Ascending aorta (tissue), 2 donors: ENCODE results near the gene TRIM9. TPM values are rescaled to one million over a fixed set of nuclear protein-coding genes. Genes with fewer than 3 reads are reported as not detected.
"Not testable (repeated sequence)": the region's sequence is repeated elsewhere in the genome, so short reads cannot be mapped to it uniquely, and the experiment has no call there.

Source experiments
- DNase-seq, 2 donors: peaks; one replicate each; pipeline ENCODE4 v3.0.0-alpha.2; 2019; ENCODE audit warnings: low spot score in 2 of 2
- H3K27ac ChIP-seq, 2 donors: fragments of 200-600 bp; sonication (generic); one replicate each; pipeline ENCODE4 v1.5.1; 2016 to 2017; ENCODE audit warnings: mild to moderate bottlenecking in 1 of 2
- H3K27me3 ChIP-seq: fragments of 200-600 bp; sonication (generic); one replicate; pipeline ENCODE4 v1.5.1; 2017
- H3K36me3 ChIP-seq, 2 donors: fragments of 200-600 bp; sonication (generic); one replicate each; pipeline ENCODE4 v1.5.1; 2016
- H3K4me1 ChIP-seq, 2 donors: fragments of 200-600 bp; sonication (generic); one replicate each; pipeline ENCODE4 v1.5.1; 2016 to 2017; ENCODE audit warnings: mild to moderate bottlenecking in 1 of 2
- H3K4me3 ChIP-seq, 2 donors: fragments of 200-600 bp; sonication (generic); one replicate each; pipeline ENCODE4 v1.5.1; 2016 to 2017; ENCODE audit warnings: mild to moderate bottlenecking in 1 of 2
- H3K9me3 ChIP-seq, 2 donors: fragments of 200-600 bp; sonication (generic); one replicate each; pipeline ENCODE4 v1.5.1; 2016
- intact Hi-C: fragments of 100-400 bp; cut with DNase I; formaldehyde crosslinking; loops from one replicate; pipeline ENCODE4 v1.15.1; 2023
- total RNA-seq: library from RNA; depleted of rRNA; stranded (reverse); fragments of >200 nt; gene quantifications from one replicate; pipeline ENCODE4 v1.1.0, GENCODE V29; 2016
- TF ChIP-seq, protein P1 (sequence below), 3 experiments: fragments of 200-600 bp in 2 of 3; fragments of 450-650 bp in 1 of 3; sonication (generic) in 2 of 3; IDR thresholded peaks; one replicate each; pipeline ENCODE4 v1.5.1; 2016 to 2019; ENCODE audit warnings: antibody characterized with exemption in 3 of 3, mild to moderate bottlenecking in 1 of 3, moderate library complexity in 1 of 3

Gene TRIM9
- total RNA-seq, 1 donor from 2014 or later: 4.2 TPM

DNA sequence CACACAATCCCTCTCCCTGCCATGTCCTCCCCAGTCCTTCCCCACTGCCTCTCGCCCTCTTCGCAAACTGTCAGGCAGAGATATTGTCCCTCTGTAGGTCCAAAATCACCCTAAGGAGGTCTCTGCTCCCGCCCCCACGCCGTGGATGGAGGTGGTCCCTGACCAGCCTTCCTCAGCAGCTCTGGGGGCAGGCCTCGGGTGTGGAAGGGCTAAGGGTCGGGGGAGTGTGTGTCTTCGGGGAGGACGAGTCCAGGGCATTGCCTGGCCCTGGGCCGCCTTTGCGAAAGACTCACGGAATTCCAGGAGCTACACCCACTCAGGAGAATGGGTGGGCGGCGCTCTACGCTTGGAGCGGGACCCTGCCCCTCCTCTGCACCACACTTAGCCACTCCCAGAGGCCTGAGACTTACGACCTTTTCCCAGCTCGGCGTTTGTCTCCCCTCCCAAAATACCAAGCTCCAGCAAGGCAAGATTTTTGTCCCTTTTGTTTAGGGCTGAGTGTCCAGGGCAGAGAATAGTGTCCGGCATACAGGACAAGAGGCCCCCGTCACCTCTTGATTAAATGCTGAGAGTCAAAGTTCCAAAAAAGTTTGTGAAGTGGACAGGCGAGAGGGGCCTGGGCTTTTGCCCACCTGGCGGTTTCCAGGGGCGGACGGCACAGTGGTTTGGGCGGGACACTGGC lies 151.5 kb downstream of the TRIM9 start:
- intact Hi-C loops: loop anchor here (5.0 to 10.0 kb wide), 2 partner anchors 169 to 299 kb away; partner anchors contain the start of gene TMX1
- no peaks in the 10 kb centered on the region for H3K27me3 ChIP-seq
- peak overlapping the region; percentile 76 to 84 for H3K4me3 ChIP-seq
- H3K27ac ChIP-seq: peak overlapping the region; percentile 64 to 84
- no peaks in the 10 kb centered on the region for H3K36me3 ChIP-seq
- TF ChIP-seq, protein P1, sequence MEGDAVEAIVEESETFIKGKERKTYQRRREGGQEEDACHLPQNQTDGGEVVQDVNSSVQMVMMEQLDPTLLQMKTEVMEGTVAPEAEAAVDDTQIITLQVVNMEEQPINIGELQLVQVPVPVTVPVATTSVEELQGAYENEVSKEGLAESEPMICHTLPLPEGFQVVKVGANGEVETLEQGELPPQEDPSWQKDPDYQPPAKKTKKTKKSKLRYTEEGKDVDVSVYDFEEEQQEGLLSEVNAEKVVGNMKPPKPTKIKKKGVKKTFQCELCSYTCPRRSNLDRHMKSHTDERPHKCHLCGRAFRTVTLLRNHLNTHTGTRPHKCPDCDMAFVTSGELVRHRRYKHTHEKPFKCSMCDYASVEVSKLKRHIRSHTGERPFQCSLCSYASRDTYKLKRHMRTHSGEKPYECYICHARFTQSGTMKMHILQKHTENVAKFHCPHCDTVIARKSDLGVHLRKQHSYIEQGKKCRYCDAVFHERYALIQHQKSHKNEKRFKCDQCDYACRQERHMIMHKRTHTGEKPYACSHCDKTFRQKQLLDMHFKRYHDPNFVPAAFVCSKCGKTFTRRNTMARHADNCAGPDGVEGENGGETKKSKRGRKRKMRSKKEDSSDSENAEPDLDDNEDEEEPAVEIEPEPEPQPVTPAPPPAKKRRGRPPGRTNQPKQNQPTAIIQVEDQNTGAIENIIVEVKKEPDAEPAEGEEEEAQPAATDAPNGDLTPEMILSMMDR (IDR thresholded peaks at IDR 0.05): no peak
- H3K4me1 ChIP-seq: no peaks in the 10 kb centered on the region
- peak in 1 of 2 donors; percentile 88 for DNase-seq
- H3K9me3 ChIP-seq: no peaks in the 10 kb centered on the region

DNA sequence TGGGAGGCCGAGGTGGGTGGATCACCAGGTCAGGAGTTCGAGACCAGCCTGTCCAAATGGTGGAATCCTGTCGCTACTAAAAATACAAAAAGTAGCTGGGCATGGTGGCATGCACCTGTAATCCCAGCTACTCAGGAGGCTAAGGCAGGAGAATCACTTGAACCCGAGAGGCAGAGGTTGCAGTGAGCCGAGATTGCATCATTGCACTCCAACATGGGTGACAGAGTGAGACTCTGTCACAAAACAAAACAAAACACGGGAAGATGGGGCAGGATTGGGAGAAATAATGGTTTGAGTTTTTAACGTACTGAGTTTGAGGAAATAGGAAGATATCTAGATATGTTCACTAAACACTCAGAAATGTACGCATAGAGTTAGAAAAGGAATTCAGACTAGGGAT lies 153.3 kb downstream of the TRIM9 start:
- intact Hi-C loops: loop anchor here (5.0 to 10.0 kb wide), 2 partner anchors 167 to 301 kb away; partner anchors contain the start of gene TMX1
- H3K4me1 ChIP-seq, H3K36me3 ChIP-seq, H3K27ac ChIP-seq, H3K4me3 ChIP-seq, DNase-seq, H3K9me3 ChIP-seq, H3K27me3 ChIP-seq: not testable (repeated sequence)

DNA sequence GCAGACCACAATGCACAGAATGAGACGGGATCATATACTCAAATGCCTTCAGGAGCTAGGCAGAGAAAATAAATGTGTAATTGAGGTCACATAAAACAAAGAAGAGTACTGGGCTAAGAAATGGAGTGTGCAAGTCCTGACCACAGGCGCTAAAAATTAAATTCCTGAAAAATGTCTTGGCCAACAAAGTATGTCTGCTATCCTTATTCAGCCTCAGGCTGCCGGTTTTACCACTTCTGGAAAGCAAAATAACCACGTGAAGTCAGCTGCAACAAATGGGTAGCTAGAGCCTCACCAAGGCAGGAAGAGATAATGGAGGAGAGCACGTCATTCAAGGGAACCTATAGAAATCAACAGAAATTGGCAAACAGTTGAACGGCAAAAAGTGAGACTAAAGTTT lies 153.8 kb downstream of the TRIM9 start:
- Histone ChIP-seq H3K27me3 (no peaks in the 10 kb centered on the region), H3K36me3 (peaks cover 0 to 4% of the 10 kb centered on the region in 2 donors), H3K4me3 (no peak overlapping the region), H3K9me3 (no peaks in the 10 kb centered on the region), H3K4me1 (no peaks in the 10 kb centered on the region), H3K27ac (no peak overlapping the region)
- intact Hi-C loops: loop anchor here (5.0 to 10.0 kb wide), 2 partner anchors 166 to 301 kb away; partner anchors contain the start of gene TMX1
- DNase-seq: no peak
- TF ChIP-seq, protein P1 (IDR thresholded peaks at IDR 0.05): no peak

DNA sequence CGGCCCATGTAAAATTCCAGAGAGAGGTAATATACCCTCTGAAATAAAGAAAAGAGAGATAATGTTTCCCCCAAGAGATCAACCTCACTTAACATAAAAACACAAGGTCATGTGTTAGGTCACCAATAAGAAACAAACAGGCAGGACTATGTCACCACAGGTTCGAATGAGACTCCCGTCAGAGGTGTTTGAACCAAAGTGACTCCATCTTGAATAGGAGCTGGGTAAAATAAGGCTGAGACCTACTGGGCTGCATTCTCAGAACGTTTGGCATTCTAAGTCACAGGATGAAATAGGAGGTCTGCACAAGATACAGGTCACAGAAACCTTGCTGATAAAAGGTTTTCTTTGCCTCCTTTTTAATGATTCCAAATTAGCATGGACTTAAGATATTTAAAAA lies 157.1 kb downstream of the TRIM9 start:
- intact Hi-C loops: no loop called here
- TF ChIP-seq, protein P1 (IDR thresholded peaks at IDR 0.05): no peak
- no peak for DNase-seq
- Histone ChIP-seq H3K9me3 (no peaks in the 10 kb centered on the region), H3K27ac (no peak overlapping the region), H3K27me3 (no peaks in the 10 kb centered on the region), H3K4me3 (no peak overlapping the region), H3K36me3 (peaks cover 4 to 18% of the 10 kb centered on the region in 2 donors), H3K4me1 (no peaks in the 10 kb centered on the region)

DNA sequence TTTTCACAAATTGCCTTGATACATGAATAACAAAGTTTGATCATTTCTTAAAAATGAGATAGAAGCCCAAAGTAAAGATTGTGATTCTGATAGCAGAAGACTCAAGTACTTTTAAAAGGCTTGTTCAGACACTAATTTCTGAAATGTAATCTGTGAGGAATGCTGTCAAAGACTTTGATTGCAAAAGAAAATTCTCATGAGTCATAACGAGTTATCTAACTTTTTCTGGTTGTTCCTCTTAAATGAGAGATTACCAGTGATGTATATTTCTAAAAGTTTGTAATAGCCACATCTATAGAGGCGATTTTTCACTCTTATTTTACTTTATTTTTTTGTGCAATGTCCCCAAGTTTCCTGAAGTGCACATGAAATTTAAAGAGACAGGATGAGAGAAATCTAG lies 157.6 kb downstream of the TRIM9 start:
- Histone ChIP-seq H3K27ac (no peak overlapping the region), H3K4me1 (no peaks in the 10 kb centered on the region), H3K4me3 (no peak overlapping the region), H3K36me3 (peaks cover 4 to 20% of the 10 kb centered on the region in 2 donors), H3K9me3 (no peaks in the 10 kb centered on the region), H3K27me3 (no peaks in the 10 kb centered on the region)
- DNase-seq: no peak
- intact Hi-C loops: no loop called here
- TF ChIP-seq, protein P1 (IDR thresholded peaks at IDR 0.05): no peak

DNA sequence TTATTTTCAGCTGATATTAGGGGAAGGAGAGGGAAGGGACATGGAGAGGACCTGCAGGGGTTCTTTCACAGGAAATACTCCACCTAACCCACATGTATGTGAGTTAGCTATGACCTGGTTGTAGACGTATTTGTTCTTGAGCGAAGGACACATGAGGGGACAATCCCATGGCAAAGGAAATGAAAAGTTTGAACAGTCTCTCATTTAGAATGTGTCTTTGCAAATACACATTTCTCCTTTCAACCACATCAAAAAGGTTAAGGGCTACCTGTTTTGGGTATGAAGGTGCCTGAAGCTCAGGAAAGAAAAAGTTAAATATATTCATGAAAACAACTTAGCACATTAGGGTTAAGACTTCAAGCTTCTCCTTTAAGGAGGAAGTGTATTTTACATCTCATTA lies 158.0 kb downstream of the TRIM9 start:
- intact Hi-C loops: no loop called here
- H3K27ac ChIP-seq: no peak overlapping the region
- H3K9me3 ChIP-seq: no peaks in the 10 kb centered on the region
- TF ChIP-seq, protein P1 (IDR thresholded peaks at IDR 0.05): no peak
- peaks cover 4 to 25% of the 10 kb centered on the region in 2 donors for H3K36me3 ChIP-seq
- no peak for DNase-seq
- no peaks in the 10 kb centered on the region for H3K4me1 ChIP-seq
- no peak overlapping the region for H3K4me3 ChIP-seq
- no peaks in the 10 kb centered on the region for H3K27me3 ChIP-seq
